Measurements from ENCODE around the gene ZNF646.
A peak's percentile ranks its signal among the peaks of the same experiment; 100 is the strongest.
"Not testable (repeated sequence)": the region's sequence is repeated elsewhere in the genome, so short reads cannot be mapped to it uniquely, and the experiment has no call there.

ZNF646 gene

GRCh38 chr16:31083981-31084380, 9.8 kb downstream of the ZNF646 start:
- DNase-seq: no peak

- DNase-seq: no peak
Observed at GRCh38 chr16:31084584-31085302, 10.5 kb downstream of the ZNF646 start.

- no peak for DNase-seq
Observed at GRCh38 chr16:31085411-31085810, 11.2 kb downstream of the ZNF646 start.

GRCh38 chr16:31085873-31086628, 11.8 kb downstream of the ZNF646 start:
- no peak for DNase-seq

GRCh38 chr16:31086629-31086906, 12.3 kb downstream of the ZNF646 start:
- no peak for DNase-seq

- DNase-seq: no peak
Observed at GRCh38 chr16:31087481-31087880, 13.3 kb downstream of the ZNF646 start.

- DNase-seq: no peak
Observed at GRCh38 chr16:31087971-31088370, 13.7 kb downstream of the ZNF646 start.

GRCh38 chr16:31088459-31089183, 14.4 kb downstream of the ZNF646 start, which contains the start of gene PRSS53:
Gene PRSS53, minus strand, starts transcription at chr16:31088943. Its CDS starts 134 bp downstream, at chr16:31088809.
- no peak for DNase-seq

- no peak for DNase-seq
Observed at GRCh38 chr16:31089199-31089598, 15.0 kb downstream of the ZNF646 start.

- peak; percentile 58 for DNase-seq
Observed at GRCh38 chr16:31090540-31090939, 16.3 kb downstream of the ZNF646 start.

- DNase-seq: no peak
Observed at GRCh38 chr16:31092330-31092729, 18.1 kb downstream of the ZNF646 start.

- DNase-seq: peak; percentile 51
Observed at GRCh38 chr16:31093132-31093703, 19.0 kb downstream of the ZNF646 start.

GRCh38 chr16:31094088-31094423, 19.8 kb downstream of the ZNF646 start:
- DNase-seq: no peak

GRCh38 chr16:31094424-31095120, 20.4 kb downstream of the ZNF646 start, which contains the start of gene VKORC1:
Gene VKORC1, minus strand, starts transcription at chr16:31094797. Its CDS starts 68 bp downstream, at chr16:31094729.
- peak; percentile 98 for DNase-seq

GRCh38 chr16:31099860-31100638, 25.8 kb downstream of the ZNF646 start:
- DNase-seq: peak; percentile 53

GRCh38 chr16:31100876-31101641, 26.8 kb downstream of the ZNF646 start:
- DNase-seq: not testable (repeated sequence)

GRCh38 chr16:31105677-31106213, 31.5 kb downstream of the ZNF646 start:
- peak; percentile 68 for DNase-seq

GRCh38 chr16:31106509-31107464, 32.6 kb downstream of the ZNF646 start:
- no peak for DNase-seq

- no peak for DNase-seq
Observed at GRCh38 chr16:31107465-31107867, 33.2 kb downstream of the ZNF646 start.

Measured in fibroblast of skin of scalp (primary cell).